GM12801 (cell line): ENCODE results near the gene MTPN.

Source experiments
- TF ChIP-seq, protein P1 (sequence below): IDR thresholded peaks from one replicate; pipeline ENCODE4 v1.5.1; 2011; ENCODE audit warnings: control low read depth; ENCODE audit not compliant: insufficient read length; ENCODE audit errors: extremely low read depth

MTPN gene

DNA sequence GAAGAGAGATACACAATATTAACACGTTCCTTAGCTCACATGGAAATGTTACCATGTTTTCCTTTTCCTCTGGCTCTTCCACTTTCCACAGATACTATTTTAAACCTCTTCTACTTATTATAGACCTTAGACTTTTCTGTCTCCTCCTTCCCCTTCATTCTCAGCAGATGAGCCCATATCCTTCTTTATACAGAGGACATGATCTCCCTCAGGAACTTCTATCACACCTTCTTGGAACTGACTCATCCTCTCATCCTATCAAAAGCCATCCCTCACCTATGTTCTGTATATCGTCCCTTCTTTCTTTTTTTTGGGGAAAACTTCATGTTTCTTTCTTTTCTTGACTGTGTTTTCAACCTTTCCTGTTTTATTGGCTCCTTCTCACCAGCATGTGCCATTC lies 20.8 kb downstream of the MTPN start:
- TF ChIP-seq, protein P1, sequence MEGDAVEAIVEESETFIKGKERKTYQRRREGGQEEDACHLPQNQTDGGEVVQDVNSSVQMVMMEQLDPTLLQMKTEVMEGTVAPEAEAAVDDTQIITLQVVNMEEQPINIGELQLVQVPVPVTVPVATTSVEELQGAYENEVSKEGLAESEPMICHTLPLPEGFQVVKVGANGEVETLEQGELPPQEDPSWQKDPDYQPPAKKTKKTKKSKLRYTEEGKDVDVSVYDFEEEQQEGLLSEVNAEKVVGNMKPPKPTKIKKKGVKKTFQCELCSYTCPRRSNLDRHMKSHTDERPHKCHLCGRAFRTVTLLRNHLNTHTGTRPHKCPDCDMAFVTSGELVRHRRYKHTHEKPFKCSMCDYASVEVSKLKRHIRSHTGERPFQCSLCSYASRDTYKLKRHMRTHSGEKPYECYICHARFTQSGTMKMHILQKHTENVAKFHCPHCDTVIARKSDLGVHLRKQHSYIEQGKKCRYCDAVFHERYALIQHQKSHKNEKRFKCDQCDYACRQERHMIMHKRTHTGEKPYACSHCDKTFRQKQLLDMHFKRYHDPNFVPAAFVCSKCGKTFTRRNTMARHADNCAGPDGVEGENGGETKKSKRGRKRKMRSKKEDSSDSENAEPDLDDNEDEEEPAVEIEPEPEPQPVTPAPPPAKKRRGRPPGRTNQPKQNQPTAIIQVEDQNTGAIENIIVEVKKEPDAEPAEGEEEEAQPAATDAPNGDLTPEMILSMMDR, result no peak

DNA sequence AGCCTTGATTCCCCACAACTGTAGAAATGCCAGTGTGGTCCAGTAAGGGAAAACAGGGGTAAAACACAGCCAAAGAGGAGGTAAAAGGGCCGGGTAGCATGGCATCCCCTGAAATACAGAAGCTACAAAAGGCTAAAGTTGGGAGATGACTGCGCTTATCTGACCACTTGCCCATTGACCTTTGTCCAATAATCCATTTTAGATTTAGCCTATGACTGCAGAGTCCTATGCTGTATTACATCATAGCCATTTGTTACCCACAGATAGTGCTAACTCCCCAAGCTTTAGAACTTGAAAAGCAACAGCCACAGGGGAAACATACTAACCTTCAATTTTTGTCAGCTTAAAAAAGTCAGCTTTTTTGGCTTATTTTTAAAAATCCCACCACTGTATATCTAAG lies 26.2 kb downstream of the MTPN start:
- TF ChIP-seq, protein P1, result no peak

DNA sequence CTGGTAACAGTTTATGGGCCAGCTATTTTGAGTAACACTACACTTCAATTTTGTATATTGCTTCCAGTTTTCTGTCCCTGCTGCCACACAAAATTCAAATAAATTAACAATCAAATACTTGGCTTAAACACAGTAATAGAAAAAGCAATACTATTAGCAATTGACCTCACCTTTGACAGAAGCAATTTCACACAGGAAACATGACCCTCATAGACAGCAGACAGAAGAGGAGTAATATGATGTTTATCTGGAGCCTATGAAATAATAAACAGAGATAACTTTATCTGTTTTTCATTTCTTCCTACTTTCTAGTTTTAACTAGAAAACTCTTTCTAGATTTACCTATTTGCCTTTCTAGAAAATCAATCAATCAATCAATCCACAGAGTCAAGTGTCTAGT lies 26.7 kb downstream of the MTPN start:
- TF ChIP-seq, protein P1, result no peak

DNA sequence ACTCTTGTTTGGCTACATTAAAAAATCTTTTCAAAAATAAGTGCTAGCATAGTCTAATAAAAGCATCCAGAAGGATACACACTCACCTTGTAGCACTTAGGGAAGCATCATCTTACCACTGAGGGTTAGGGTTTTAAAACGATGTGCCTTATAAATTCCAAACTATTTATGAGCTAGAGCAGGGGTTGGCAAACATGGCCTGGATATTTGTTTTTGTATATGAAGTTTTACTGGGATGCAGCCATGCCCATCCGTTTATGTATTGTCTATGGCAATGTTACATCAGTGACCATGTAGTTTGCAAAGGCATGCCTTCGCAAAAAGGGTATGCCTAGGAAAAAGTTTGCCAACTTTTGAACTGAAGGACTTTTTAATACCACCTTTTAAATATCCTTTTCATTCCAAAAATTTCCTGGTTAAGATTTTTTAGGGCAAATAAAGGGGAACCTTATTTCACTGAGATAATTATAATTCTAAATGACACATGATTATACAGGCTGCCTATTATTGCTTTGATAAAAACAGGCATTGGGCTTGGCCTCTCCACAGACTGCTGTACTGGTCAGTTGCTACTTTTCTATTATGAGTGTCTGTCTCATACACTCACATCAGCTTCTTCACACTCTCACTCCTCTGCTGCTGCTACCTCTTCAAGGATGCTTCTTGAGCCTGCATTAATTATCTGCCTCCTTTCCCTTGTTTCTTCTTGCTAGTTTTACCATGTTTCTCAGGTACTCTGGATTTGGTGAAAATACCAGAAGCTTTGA lies 30.7 kb downstream of the MTPN start:
- TF ChIP-seq, protein P1, result no peak

DNA sequence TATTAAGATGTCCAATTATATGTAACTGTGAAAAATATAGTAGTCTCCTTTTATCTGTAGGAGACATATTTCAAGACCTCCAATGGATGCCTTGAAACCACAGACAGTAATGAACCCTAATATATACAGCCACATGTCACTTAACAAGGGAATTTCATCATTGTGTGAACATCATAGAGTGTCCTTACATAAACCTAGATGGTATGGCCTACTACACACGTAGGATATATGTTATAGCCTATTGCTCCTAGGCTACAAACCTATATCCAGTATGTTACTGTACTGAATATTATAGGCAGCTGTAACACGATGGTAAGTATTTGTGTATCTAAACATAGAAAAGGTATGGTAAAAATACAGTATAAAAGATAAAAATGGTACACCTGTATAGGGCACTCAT lies 32.4 kb downstream of the MTPN start:
- TF ChIP-seq, protein P1, result no peak

DNA sequence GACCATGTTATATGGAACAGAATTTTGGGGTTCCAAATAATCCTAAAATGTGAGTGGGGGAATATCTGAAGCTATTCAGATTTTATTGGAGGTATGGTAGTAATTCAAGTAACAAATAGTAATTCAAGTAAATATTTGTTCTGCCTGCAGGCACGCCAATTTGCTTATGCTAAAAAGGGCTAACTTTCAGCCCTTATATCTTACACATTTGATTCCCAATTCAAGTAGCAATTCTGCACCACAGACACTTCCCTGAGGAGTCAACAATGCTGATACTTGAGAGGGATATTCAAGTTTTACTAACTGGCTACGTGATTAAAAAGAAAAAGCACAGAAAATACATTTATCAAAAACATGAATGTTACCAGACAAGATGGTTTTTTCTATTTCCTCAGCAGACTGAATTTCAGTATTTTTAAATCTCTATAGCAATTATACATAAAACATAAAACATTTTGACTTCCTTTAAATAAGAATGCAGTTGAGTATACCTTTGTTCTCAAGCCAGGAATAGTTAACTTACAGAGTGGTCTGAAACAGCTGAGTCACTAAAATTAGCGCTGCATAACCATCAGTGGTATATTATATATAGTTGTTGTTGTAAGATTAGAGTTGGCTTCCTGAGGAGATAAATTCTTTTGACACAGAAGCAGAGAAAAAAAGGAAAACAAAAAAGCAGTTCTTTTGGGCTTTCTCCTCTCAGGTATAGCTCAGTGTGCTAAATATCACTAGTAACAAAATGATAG lies 33.9 kb downstream of the MTPN start:
- TF ChIP-seq, protein P1, result no peak

DNA sequence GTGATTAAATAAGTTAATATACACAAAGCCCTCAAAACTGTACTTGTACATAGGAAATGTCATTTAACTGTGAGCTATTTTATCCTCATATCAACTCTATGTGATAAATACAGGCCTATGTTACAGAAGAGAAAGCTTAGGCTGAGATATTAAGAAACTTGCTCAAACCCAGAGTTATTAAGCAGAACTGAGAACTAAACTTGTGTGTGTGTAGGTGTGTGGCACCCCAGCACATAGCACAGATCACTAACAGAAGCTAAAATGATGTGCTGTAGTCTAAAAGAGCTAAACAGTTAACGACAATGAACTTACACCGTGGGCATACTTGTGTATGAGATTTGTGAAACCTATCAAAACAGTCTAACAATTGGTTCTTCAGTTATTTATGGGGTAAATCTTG lies 34.5 kb downstream of the MTPN start:
- TF ChIP-seq, protein P1, result no peak
